GM12878 (cell line): ENCODE results near the gene PHEX.

Source experiments
- CREM ChIP-seq: IDR thresholded peaks from 2 replicates; pipeline ENCODE4 v1.6.1; 2014; ENCODE audit warnings: antibody characterized with exemption, low read depth
- EP300 ChIP-seq, 2 experiments: fragments of 150-350 bp in 1 of 2; IDR thresholded peaks; 2 replicates each; pipeline ENCODE4 v1.6.1; 2011 to 2012; ENCODE audit warnings: low read depth in 2 of 2, low read length in 2 of 2, borderline replicate concordance in 1 of 2, improper control_type of control experiment in 1 of 2, inconsistent platforms in 1 of 2; ENCODE audit not compliant: control insufficient read depth in 1 of 2
- GABPA ChIP-seq: IDR thresholded peaks from 2 replicates; pipeline ENCODE4 v1.6.1; 2014; ENCODE audit warnings: antibody characterized with exemption, low read depth, mild to moderate bottlenecking, inconsistent platforms
- GATAD2B ChIP-seq: fragments of 450-650 bp; conservative IDR thresholded peaks from 2 replicates; pipeline ENCODE4 v1.6.1; 2017; ENCODE audit warnings: low read depth, mild to moderate bottlenecking, moderate library complexity
- MYC ChIP-seq: IDR thresholded peaks from 2 replicates; pipeline ENCODE4 v1.6.1; 2011; ENCODE audit warnings: mild to moderate bottlenecking, low read length, moderate library complexity, inconsistent platforms; ENCODE audit not compliant: insufficient read depth, insufficient replicate concordance, insufficient read length, severe bottlenecking
- NBN ChIP-seq: fragments of 450-650 bp; IDR thresholded peaks from 2 replicates; pipeline ENCODE4 v1.6.1; 2016
- POLR2A ChIP-seq: IDR thresholded peaks from 2 replicates; pipeline ENCODE4 v1.6.1; 2011; ENCODE audit warnings: low read depth, mild to moderate bottlenecking, low read length
- SMARCA5 ChIP-seq: fragments of 450-650 bp; IDR thresholded peaks from 2 replicates; pipeline ENCODE4 v1.6.1; 2017; ENCODE audit warnings: mild to moderate bottlenecking
- TF ChIP-seq, protein P1 (sequence below): IDR thresholded peaks from 2 replicates; pipeline ENCODE4 v1.6.1; 2011; ENCODE audit warnings: low read depth, low read length, improper control_type of control experiment, borderline replicate concordance
- TF ChIP-seq, protein P2 (sequence below), 3 experiments: IDR thresholded peaks in 2 of 3; conservative IDR thresholded peaks in 1 of 3; 2 replicates each; pipeline ENCODE4 v1.5.1; 2011; ENCODE audit warnings: low read depth in 3 of 3, low read length in 3 of 3, mild to moderate bottlenecking in 3 of 3, control low read depth in 2 of 3, moderate library complexity in 2 of 3, inconsistent platforms in 1 of 3, mixed read lengths in 1 of 3; ENCODE audit not compliant: control insufficient read depth in 2 of 3, insufficient read depth in 1 of 3; ENCODE audit errors: extremely low read depth in 1 of 3

DNA sequence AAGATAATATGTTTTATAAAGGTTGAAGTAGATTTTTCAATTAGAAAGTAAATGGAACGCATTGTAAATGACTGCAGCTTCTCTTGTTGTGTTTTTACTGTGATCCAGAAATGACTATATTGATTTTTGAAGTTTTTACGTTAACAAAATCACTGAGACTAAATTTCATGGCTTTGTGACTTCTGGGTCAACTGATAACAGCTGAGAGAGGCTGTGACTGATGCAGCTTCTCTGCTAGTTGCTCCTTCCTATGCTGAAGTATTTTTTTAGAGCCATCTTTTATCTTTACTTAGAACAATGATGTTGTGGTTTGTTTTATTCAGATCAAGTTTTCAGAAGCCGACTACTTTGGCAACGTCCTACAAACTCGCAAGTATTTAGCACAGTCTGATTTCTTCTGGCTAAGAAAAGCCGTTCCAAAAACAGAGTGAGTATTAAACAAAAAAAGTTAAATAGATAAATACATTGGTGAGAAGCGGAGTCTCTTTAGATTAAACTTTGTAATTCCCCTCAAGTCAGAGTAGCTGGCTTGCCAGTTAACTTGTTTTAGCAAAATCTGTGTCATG lies 145.9 kb downstream of the PHEX start:
- TF ChIP-seq GATAD2B (no peak), SMARCA5 (no peak), GABPA (no peak), EP300 (IDR thresholded peaks at IDR 0.05; ENCODE audit: borderline replicate concordance in 1 of 2, control insufficient read depth in 1 of 2, low read depth in 2 of 2, low read length in 2 of 2) (no peak), POLR2A (no peak), CREM (no peak), NBN (no peak), MYC (no peak)
- TF ChIP-seq, protein P1, sequence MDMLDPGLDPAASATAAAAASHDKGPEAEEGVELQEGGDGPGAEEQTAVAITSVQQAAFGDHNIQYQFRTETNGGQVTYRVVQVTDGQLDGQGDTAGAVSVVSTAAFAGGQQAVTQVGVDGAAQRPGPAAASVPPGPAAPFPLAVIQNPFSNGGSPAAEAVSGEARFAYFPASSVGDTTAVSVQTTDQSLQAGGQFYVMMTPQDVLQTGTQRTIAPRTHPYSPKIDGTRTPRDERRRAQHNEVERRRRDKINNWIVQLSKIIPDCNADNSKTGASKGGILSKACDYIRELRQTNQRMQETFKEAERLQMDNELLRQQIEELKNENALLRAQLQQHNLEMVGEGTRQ = no peak
- TF ChIP-seq, protein P2, sequence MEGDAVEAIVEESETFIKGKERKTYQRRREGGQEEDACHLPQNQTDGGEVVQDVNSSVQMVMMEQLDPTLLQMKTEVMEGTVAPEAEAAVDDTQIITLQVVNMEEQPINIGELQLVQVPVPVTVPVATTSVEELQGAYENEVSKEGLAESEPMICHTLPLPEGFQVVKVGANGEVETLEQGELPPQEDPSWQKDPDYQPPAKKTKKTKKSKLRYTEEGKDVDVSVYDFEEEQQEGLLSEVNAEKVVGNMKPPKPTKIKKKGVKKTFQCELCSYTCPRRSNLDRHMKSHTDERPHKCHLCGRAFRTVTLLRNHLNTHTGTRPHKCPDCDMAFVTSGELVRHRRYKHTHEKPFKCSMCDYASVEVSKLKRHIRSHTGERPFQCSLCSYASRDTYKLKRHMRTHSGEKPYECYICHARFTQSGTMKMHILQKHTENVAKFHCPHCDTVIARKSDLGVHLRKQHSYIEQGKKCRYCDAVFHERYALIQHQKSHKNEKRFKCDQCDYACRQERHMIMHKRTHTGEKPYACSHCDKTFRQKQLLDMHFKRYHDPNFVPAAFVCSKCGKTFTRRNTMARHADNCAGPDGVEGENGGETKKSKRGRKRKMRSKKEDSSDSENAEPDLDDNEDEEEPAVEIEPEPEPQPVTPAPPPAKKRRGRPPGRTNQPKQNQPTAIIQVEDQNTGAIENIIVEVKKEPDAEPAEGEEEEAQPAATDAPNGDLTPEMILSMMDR (IDR thresholded peaks at IDR 0.05 in 2 of 3, conservative IDR thresholded peaks at IDR 0.05 in 1 of 3; ENCODE audit: control insufficient read depth in 2 of 3, extremely low read depth in 1 of 3, insufficient read depth in 1 of 3, low read depth in 3 of 3, low read length in 3 of 3) = no peak
